MM.1S (cell line): ENCODE data around the gene TMEM182.

Experiments used
- DNase-seq: peaks from one replicate; pipeline ENCODE4 v3.0.0-alpha.2; 2015
- H2AFZ ChIP-seq: fragments of 300-600 bp; sonication (generic); 2 replicates; pipeline ENCODE4 v1.6.0; 2016; ENCODE audit warnings: antibody characterized with exemption, low read length
- H3F3A ChIP-seq: fragments of 300-600 bp; sonication (generic); 2 replicates; pipeline ENCODE4 v1.6.1; 2016; ENCODE audit warnings: mild to moderate bottlenecking, antibody characterized with exemption, low read length, moderate library complexity, mixed read lengths; ENCODE audit not compliant: insufficient read depth
- H3K27ac ChIP-seq: fragments of 300-600 bp; sonication (generic); 2 replicates; pipeline ENCODE4 v1.5.1; 2016; ENCODE audit warnings: mild to moderate bottlenecking, low read length
- H3K27me3 ChIP-seq: fragments of 300-600 bp; sonication (generic); replicated peaks from 2 replicates; pipeline ENCODE4 v1.6.0; 2016; ENCODE audit warnings: low read length; ENCODE audit not compliant: insufficient read depth
- H3K36me3 ChIP-seq: fragments of 300-600 bp; sonication (generic); replicated peaks from 2 replicates; pipeline ENCODE4 v1.6.1; 2016; ENCODE audit warnings: mild to moderate bottlenecking, low read length, mixed read lengths; ENCODE audit not compliant: insufficient read depth
- H3K4me1 ChIP-seq: fragments of 300-600 bp; sonication (generic); 2 replicates; pipeline ENCODE4 v1.6.1; 2016; ENCODE audit warnings: low read length, mixed read lengths
- H3K4me2 ChIP-seq: fragments of 300-600 bp; sonication (generic); 2 replicates; pipeline ENCODE4 v1.6.0; 2016; ENCODE audit warnings: low read depth, low read length
- H3K4me3 ChIP-seq: fragments of 300-600 bp; sonication (generic); 2 replicates; pipeline ENCODE4 v1.5.1; 2016; ENCODE audit warnings: low read length, mixed read lengths
- H3K79me2 ChIP-seq: fragments of 300-600 bp; sonication (generic); 2 replicates; pipeline ENCODE4 v1.6.1; 2016; ENCODE audit warnings: mixed run types, low read length, mixed read lengths
- H3K9ac ChIP-seq: fragments of 300-600 bp; sonication (generic); 2 replicates; pipeline ENCODE4 v1.6.1; 2016; ENCODE audit warnings: low read length, mixed read lengths
- H3K9me2 ChIP-seq: fragments of 300-600 bp; sonication (generic); replicated peaks from 2 replicates; pipeline ENCODE4 v1.6.1; 2016; ENCODE audit warnings: mild to moderate bottlenecking, low read length, mixed read lengths; ENCODE audit not compliant: insufficient read depth
- H3K9me3 ChIP-seq: fragments of 300-600 bp; sonication (generic); replicated peaks from 2 replicates; pipeline ENCODE4 v1.6.1; 2016; ENCODE audit warnings: mild to moderate bottlenecking, low read length, mixed read lengths; ENCODE audit not compliant: insufficient read depth
- H4K20me1 ChIP-seq: fragments of 300-600 bp; sonication (generic); 2 replicates; pipeline ENCODE4 v1.6.1; 2016; ENCODE audit warnings: mild to moderate bottlenecking, low read length, moderate library complexity, mixed read lengths; ENCODE audit not compliant: insufficient read depth
- EZH2 ChIP-seq: fragments of 300-600 bp; sonication (generic); optimal IDR thresholded peaks from 2 replicates; pipeline ENCODE3; 2017; ENCODE audit warnings: low read depth, mild to moderate bottlenecking, antibody characterized with exemption, low read length, mixed read lengths
- EZH2phosphoT487 ChIP-seq: fragments of 300-600 bp; sonication (generic); IDR thresholded peaks from 2 replicates; pipeline ENCODE4 v1.6.1; 2018; ENCODE audit warnings: antibody characterized with exemption, low read length
- TF ChIP-seq, protein P1 (sequence below): fragments of 300-600 bp; sonication (generic); IDR thresholded peaks from 2 replicates; pipeline ENCODE4 v1.5.1; 2016; ENCODE audit warnings: antibody characterized with exemption, low read length, mixed read lengths

TMEM182 gene

DNA sequence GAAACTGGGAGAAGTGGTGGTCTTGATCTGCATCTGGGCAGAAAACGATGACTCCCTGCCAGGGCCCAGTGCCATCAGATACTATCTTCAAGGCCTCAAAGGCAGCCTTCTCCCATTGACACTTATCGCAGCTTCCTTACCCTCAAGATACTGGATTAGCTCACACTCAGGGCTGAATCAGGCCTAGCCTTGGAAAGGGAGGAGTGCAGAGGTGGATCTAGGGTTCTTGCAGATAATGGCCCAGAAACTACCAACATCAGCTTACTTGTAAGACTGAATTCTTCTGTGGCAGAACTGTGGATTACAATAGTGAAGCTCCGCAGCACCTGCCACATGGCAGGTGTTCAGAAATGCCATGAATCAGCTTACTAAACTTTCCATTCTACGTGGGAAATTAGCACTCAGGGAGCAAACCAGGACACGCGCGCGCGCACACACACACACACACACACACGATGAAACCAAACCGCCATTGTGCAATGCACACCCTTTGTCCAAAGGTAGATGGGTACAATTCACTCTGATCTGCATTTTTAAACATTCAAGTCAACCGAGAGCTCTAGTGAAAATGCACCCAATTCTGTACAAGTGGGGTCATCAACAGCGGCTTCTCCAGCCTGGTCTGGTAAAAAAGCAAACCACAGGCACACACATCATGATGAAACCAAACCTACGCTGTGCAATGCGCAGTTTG, 26.3 kb upstream of the TMEM182 start:
- Histone ChIP-seq H3K9me2 (no peaks in the 10 kb centered on the region), H3F3A (0 out of 2 replicates have a peak, but pooled peaks cover 4% of the 10 kb centered on the region), H3K27me3 (no peaks in the 10 kb centered on the region), H3K4me3 (peak overlapping the region; percentile 91), H3K9ac (peak overlapping the region; percentile 64; the same call in 1 of the 2 replicates), H3K36me3 (no peaks in the 10 kb centered on the region; the same call in 1 of the 2 replicates), H4K20me1 (no peaks in the 10 kb centered on the region), H3K9me3 (no peaks in the 10 kb centered on the region), H3K4me1 (peaks cover 21% of the 10 kb centered on the region), H3K79me2 (peaks cover 17% of the 10 kb centered on the region; the same call in 1 of the 2 replicates), H2AFZ (peak overlapping the region; percentile 95), H3K4me2 (peak overlapping the region; percentile 78), H3K27ac (no peak overlapping the region)
- TF ChIP-seq, protein P1, sequence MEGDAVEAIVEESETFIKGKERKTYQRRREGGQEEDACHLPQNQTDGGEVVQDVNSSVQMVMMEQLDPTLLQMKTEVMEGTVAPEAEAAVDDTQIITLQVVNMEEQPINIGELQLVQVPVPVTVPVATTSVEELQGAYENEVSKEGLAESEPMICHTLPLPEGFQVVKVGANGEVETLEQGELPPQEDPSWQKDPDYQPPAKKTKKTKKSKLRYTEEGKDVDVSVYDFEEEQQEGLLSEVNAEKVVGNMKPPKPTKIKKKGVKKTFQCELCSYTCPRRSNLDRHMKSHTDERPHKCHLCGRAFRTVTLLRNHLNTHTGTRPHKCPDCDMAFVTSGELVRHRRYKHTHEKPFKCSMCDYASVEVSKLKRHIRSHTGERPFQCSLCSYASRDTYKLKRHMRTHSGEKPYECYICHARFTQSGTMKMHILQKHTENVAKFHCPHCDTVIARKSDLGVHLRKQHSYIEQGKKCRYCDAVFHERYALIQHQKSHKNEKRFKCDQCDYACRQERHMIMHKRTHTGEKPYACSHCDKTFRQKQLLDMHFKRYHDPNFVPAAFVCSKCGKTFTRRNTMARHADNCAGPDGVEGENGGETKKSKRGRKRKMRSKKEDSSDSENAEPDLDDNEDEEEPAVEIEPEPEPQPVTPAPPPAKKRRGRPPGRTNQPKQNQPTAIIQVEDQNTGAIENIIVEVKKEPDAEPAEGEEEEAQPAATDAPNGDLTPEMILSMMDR: no peak
- TF ChIP-seq EZH2phosphoT487: no peak
- no peak for TF ChIP-seq EZH2
- no peak for DNase-seq

DNA sequence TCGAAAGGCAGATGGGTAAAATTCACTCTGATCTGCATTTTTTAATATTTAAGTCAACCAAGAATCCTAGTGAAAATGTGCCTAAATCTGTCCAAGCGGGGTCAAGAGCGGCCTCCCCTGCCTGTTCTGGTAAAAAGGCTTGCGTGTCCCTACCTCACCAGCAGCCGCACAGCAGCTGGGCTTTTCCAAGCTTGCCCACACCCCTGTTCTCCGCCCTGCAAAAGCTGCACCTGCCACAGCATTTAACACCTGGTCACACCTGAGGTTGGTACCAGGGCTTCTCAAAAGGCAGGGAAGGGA, 25.8 kb upstream of the TMEM182 start:
- Histone ChIP-seq H3K4me2 (peak overlapping the region; percentile 78), H3K9ac (peak overlapping the region; percentile 64), H3K9me2 (no peaks in the 10 kb centered on the region), H3K4me1 (peaks cover 21% of the 10 kb centered on the region), H3K36me3 (no peaks in the 10 kb centered on the region; the same call in 1 of the 2 replicates), H3F3A (0 out of 2 replicates have a peak, but pooled peaks cover 4% of the 10 kb centered on the region), H2AFZ (peak overlapping the region; percentile 95), H4K20me1 (no peaks in the 10 kb centered on the region), H3K9me3 (no peaks in the 10 kb centered on the region), H3K27ac (peak overlapping the region; percentile 10; the same call in 1 of the 2 replicates), H3K4me3 (peak overlapping the region; percentile 91), H3K79me2 (peaks cover 17% of the 10 kb centered on the region; the same call in 1 of the 2 replicates), H3K27me3 (no peaks in the 10 kb centered on the region)
- TF ChIP-seq EZH2: no peak
- peak; percentile 31 for DNase-seq

DNA sequence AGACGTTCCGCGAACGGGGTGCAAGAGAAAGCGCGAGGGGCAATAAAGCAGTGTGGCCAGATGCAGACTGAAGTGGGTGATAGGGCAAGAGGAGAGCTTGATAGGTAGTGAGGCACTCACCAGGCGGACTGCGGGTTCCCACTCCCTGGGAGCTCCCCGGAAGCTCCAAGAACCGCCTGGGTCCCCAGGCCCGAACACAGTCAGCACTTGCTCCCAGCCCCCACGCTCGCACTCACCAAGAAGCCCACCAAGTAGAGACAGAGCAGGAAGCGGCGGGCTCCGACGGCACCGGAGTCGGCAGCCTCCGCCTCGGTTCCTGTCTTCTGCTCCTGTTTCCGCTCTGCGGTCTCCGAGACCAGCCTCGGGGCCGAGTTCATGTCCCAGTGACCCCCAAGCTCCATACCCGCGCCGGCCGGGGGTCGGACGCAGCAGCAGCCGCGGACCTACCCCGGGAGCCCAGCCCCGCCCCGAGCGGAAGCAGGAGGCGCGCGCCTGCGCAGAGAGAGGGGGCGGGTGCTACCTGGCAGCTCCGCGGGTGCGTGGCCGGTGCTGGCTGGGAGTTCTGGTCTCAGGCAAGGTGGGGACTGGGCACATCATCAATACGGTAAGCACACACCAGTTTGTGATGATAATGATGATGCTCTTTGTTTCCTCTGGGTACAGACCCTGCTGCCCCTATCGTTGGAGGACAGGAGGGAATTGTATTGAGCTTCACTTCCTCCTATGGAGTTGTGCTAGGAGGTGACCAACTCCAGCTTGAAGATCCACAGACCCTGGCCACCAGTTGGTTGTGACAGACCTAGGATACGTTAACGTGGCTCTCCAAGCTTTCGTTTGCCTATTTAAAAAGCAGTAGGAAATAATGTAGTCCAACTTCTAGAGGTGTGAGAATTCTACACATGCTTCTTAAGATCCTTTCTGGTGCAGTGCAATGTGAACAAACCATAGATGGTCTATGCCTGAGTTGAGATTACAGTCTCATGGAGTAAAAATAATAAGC, 25.1 kb upstream of the TMEM182 start:
- Histone ChIP-seq H3K9me3 (no peaks in the 10 kb centered on the region), H3K9ac (peak overlapping the region; percentile 64), H2AFZ (peak overlapping the region; percentile 95), H3K27ac (peak overlapping the region; percentile 10; the same call in 1 of the 2 replicates), H3K4me3 (peak overlapping the region; percentile 91), H3F3A (0 out of 2 replicates have a peak, but pooled peaks cover 4% of the 10 kb centered on the region), H4K20me1 (no peaks in the 10 kb centered on the region), H3K9me2 (no peaks in the 10 kb centered on the region), H3K4me2 (peak overlapping the region; percentile 78), H3K4me1 (peaks cover 21% of the 10 kb centered on the region), H3K79me2 (peaks cover 17% of the 10 kb centered on the region; the same call in 1 of the 2 replicates), H3K36me3 (no peaks in the 10 kb centered on the region; the same call in 1 of the 2 replicates), H3K27me3 (no peaks in the 10 kb centered on the region)
- peak; percentile 80 for DNase-seq
- no peak for TF ChIP-seq EZH2phosphoT487

DNA sequence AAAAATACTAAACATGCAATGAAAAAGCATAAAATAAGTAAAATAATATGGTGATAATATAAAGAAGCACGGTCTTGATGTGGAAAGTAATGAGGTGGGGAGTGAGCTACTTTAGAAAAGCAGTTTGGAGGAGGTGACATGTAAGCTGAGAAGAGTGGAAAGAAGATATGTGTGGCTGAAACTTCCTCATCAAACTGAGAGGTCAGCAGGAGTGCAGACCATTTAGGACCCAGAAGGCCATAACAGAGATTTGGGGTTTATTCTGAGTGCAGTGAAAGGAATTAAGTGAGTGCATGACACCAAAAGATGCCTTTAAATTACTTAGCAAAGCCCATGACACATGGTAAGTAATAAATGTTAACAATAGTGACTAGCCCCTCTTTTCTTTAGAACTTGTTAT, 24.4 kb upstream of the TMEM182 start:
- Histone ChIP-seq H3K27ac (no peak overlapping the region), H3K9me2 (no peaks in the 10 kb centered on the region), H3K36me3 (no peaks in the 10 kb centered on the region), H3K4me1 (peaks cover 21% of the 10 kb centered on the region), H4K20me1 (no peaks in the 10 kb centered on the region), H3K9me3 (no peaks in the 10 kb centered on the region), H3K4me2 (peak overlapping the region; percentile 78), H3K79me2 (peaks cover 17% of the 10 kb centered on the region; the same call in 1 of the 2 replicates), H2AFZ (peak overlapping the region; percentile 95; the same call in 1 of the 2 replicates), H3K9ac (no peak overlapping the region), H3K4me3 (peak overlapping the region; percentile 91), H3F3A (0 out of 2 replicates have a peak, but pooled peaks cover 4% of the 10 kb centered on the region), H3K27me3 (no peaks in the 10 kb centered on the region)
- TF ChIP-seq EZH2 (no peak), EZH2phosphoT487 (no peak)
- TF ChIP-seq, protein P1: no peak
- DNase-seq: peak; percentile 70
